ENCODE data around the gene RHBDL1.

DNA sequence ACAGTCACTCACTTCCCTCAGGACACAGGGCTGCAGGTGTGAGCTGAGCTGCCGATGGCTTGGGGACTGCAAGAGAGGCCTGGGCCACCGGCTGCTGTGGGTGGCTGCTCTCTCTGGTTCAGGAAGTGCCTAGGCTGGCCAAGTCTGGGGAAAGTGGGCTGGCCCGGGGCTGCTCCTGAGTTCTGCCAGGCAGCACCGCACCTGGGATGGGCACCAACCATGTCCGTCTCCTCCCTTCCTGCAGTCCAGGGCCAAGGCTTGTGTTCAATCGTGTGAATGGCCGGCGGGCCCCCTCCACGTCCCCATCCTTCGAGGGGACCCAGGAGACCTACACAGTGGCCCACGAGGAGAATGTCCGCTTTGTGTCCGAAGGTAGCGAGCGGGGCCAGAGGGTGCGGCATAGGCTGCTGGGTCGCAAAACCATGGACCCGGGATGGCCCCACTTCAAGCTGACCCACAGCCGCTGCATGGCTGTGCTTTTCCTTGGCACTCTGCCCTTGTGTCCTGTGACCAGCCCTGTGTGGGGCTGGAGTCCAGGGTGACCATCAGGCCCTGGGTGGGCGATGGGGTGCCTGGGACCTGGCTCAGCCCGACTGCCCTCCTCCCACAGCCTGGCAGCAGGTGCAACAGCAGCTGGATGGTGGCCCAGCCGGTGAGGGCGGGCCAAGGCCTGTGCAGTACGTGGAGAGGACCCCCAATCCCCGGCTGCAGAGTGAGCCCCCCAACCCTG is 28.1 kb upstream of the RHBDL1 start:
- TF ChIP-seq, protein P1, sequence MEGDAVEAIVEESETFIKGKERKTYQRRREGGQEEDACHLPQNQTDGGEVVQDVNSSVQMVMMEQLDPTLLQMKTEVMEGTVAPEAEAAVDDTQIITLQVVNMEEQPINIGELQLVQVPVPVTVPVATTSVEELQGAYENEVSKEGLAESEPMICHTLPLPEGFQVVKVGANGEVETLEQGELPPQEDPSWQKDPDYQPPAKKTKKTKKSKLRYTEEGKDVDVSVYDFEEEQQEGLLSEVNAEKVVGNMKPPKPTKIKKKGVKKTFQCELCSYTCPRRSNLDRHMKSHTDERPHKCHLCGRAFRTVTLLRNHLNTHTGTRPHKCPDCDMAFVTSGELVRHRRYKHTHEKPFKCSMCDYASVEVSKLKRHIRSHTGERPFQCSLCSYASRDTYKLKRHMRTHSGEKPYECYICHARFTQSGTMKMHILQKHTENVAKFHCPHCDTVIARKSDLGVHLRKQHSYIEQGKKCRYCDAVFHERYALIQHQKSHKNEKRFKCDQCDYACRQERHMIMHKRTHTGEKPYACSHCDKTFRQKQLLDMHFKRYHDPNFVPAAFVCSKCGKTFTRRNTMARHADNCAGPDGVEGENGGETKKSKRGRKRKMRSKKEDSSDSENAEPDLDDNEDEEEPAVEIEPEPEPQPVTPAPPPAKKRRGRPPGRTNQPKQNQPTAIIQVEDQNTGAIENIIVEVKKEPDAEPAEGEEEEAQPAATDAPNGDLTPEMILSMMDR (conservative IDR thresholded peaks at IDR 0.05; ENCODE audit: low read length): no peak
- TF ChIP-seq EZH2phosphoT487 (IDR thresholded peaks at IDR 0.05; ENCODE audit: borderline replicate concordance): no peak
